CD8-positive, alpha-beta memory T cell (primary cell): Measurements from ENCODE around the gene FAM222A. TPM values are rescaled to one million over a fixed set of nuclear protein-coding genes. Genes with fewer than 3 reads are reported as not detected.

Experiments
- CTCF ChIA-PET: fragments of 350-600 bp; sonication (Branson Sonifier 250); formaldehyde crosslinking; loops from one replicate; lab custom pipeline; 2021; ENCODE audit warnings: antibody characterized with exemption; lab: Charles Lee
- POLR2A ChIA-PET: fragments of 350-600 bp; sonication (Branson Sonifier 250); formaldehyde crosslinking; loops from one replicate; lab custom pipeline; 2021; ENCODE audit warnings: antibody characterized with exemption; lab: Charles Lee
- DNase-seq, 5 donors: peaks; one replicate each; pipeline versions ENCODE4 v3.0.0 to v3.0.0-alpha.2; 2020 to 2022; ENCODE audit warnings: mixed read lengths in 1 of 5
- H3K27ac ChIP-seq: one replicate; pipeline ENCODE4 v1.7.0; 2013; ENCODE audit warnings: low read depth, mild to moderate bottlenecking, low read length, moderate library complexity
- H3K27me3 ChIP-seq: 2 replicates; pipeline ENCODE4 v1.7.0; 2013; ENCODE audit warnings: low read length, mild to moderate bottlenecking; ENCODE audit not compliant: insufficient read depth, poor library complexity, severe bottlenecking
- H3K36me3 ChIP-seq: 2 replicates; pipeline ENCODE4 v1.7.0; 2013; ENCODE audit warnings: mild to moderate bottlenecking, low read length, moderate library complexity; ENCODE audit not compliant: insufficient read depth
- H3K4me1 ChIP-seq: 2 replicates; pipeline ENCODE4 v1.7.0; 2013; ENCODE audit warnings: mild to moderate bottlenecking, low read length, moderate library complexity; ENCODE audit not compliant: insufficient read depth
- H3K4me3 ChIP-seq: 2 replicates; pipeline ENCODE4 v1.7.0; 2013; ENCODE audit warnings: mild to moderate bottlenecking, low read length
- H3K9me3 ChIP-seq: 2 replicates; pipeline ENCODE4 v1.7.0; 2013; ENCODE audit warnings: mild to moderate bottlenecking, low read length
- H3K27ac Mint-ChIP-seq, 8 donors: one replicate each; pipeline ENCODE4 v1.8.0; 2020 to 2021; ENCODE audit warnings: mixed read lengths in 8 of 8, mild to moderate bottlenecking in 6 of 8, inconsistent platforms in 3 of 8, moderate library complexity in 3 of 8
- H3K27me3 Mint-ChIP-seq, 2 donors: one replicate each; pipeline ENCODE4 v1.8.0; 2020 to 2021; ENCODE audit warnings: mixed read lengths in 2 of 2, mild to moderate bottlenecking in 1 of 2, moderate library complexity in 1 of 2
- H3K36me3 Mint-ChIP-seq, 3 donors: one replicate each; pipeline ENCODE4 v1.8.0; 2020 to 2021; ENCODE audit warnings: mixed read lengths in 3 of 3, inconsistent platforms in 1 of 3, mild to moderate bottlenecking in 1 of 3
- H3K4me1 Mint-ChIP-seq, 3 donors: one replicate each; pipeline ENCODE4 v1.8.0; 2020 to 2021; ENCODE audit warnings: mixed read lengths in 3 of 3, inconsistent platforms in 1 of 3, mild to moderate bottlenecking in 1 of 3
- H3K4me3 Mint-ChIP-seq, 7 donors: one replicate each; pipeline ENCODE4 v1.8.0; 2020 to 2021; ENCODE audit warnings: mixed read lengths in 7 of 7, mild to moderate bottlenecking in 6 of 7, moderate library complexity in 4 of 7, inconsistent platforms in 2 of 7
- H3K9me3 Mint-ChIP-seq, 5 donors: one replicate each; pipeline ENCODE4 v1.8.0; 2020 to 2022; ENCODE audit warnings: mixed read lengths in 5 of 5, mild to moderate bottlenecking in 3 of 5, moderate library complexity in 2 of 5, inconsistent platforms in 1 of 5
- polyA plus RNA-seq: library from polyadenylated mRNA; unstranded; fragments of 300-500 nt; fragmentation: Illumina TruSeq; gene quantifications from one replicate; pipeline ENCODE4 v1.2.3, GENCODE V29; 2021
- total RNA-seq, 2 experiments: library from RNA; stranded (reverse); gene quantifications; one replicate each; pipeline ENCODE4 v1.2.3, GENCODE V29; 2021

The FAM222A gene
- total and polyA plus RNA-seq, 3 experiments from 2014 or later: 0.32 to 3.0 (median 2.0) TPM

DNA sequence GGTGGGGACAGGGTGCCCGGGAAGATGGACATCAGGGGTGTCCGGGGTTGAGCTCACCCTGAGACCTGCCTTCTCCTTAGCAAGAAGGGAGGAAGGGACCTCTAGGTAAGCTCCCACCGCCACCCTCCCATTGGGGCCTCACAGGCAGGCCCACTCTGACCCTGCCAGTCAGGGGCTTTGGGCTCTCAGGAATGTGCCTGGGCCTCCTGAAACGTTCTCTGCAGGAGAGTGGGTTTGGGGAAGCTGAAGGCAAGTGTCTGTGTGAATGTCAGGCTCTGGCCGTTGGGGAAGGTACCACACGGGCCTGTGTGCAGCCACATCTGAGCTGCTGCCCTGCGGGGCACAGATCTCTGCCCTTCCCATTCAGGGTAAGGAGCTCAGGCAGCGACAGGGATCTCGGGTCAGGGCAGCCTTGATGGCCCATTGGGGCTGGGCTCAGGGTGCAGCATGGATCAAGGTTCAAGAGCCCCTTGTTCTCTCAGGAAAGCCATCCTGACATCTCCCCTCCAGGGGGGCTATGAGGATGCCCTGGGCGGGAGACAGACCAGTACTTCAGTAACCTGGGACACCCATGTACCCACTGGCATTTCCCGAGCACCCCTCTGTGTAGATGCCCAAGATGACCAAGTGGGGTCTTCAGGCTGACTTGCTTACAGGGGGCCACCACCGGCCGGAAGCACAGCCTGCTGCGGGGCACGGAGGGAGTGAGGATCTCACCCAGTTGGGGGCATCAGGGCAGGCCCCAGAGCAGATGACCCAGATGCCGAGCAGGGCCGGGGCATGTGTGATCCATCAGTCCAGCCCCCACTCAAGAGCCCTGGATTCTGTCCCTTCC is 29.7 kb downstream of the FAM222A start:
- Histone ChIP-seq H3K4me3 (no peak overlapping the region), H3K27me3 (no peaks in the 10 kb centered on the region), H3K9me3 (no peaks in the 10 kb centered on the region), H3K36me3 (no peaks in the 10 kb centered on the region), H3K4me1 (no peaks in the 10 kb centered on the region), H3K27ac (no peak overlapping the region)
- POLR2A ChIA-PET: no interaction called here
- Mint-ChIP-seq H3K36me3 (no peaks in the 10 kb centered on the region), H3K27ac (no peak overlapping the region), H3K9me3 (no peaks in the 10 kb centered on the region), H3K27me3 (peaks cover 5 to 8% of the 10 kb centered on the region in 2 donors), H3K4me1 (no peaks in the 10 kb centered on the region), H3K4me3 (no peak overlapping the region)
- CTCF ChIA-PET: no interaction called here
- peak in 1 of 5 donors; percentile 33 for DNase-seq

DNA sequence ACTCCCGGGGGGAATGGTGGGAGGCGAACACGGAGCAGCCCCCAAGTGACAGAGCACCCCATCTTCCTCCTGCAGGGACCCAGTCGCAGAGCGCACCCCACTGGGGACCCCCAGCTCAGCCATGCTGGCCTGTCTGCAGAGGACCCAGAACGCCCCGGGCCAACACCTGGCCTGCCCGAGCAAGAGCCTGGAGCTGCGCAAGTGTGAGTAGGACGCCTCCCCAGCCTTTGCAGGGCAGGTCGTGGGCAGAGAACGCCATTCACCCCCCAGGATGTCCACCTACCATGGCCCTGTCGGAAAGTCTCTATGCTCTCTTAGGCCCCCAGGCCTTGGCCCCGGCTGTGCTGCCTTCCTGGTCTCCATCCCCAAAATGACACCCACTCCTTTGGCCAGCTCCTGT is 30.4 kb downstream of the FAM222A start:
- Mint-ChIP-seq H3K4me1 (no peaks in the 10 kb centered on the region), H3K27me3 (peaks cover 5 to 8% of the 10 kb centered on the region in 2 donors), H3K27ac (no peak overlapping the region), H3K4me3 (no peak overlapping the region), H3K9me3 (no peaks in the 10 kb centered on the region), H3K36me3 (no peaks in the 10 kb centered on the region)
- no peak overlapping the region for H3K4me3 ChIP-seq
- CTCF ChIA-PET: no interaction called here
- DNase-seq: peak in 1 of 5 donors; percentile 17
- no peaks in the 10 kb centered on the region for H3K4me1 ChIP-seq
- H3K9me3 ChIP-seq: no peaks in the 10 kb centered on the region
- no peaks in the 10 kb centered on the region for H3K27me3 ChIP-seq
- no peak overlapping the region for H3K27ac ChIP-seq
- H3K36me3 ChIP-seq: no peaks in the 10 kb centered on the region
- POLR2A ChIA-PET: no interaction called here

DNA sequence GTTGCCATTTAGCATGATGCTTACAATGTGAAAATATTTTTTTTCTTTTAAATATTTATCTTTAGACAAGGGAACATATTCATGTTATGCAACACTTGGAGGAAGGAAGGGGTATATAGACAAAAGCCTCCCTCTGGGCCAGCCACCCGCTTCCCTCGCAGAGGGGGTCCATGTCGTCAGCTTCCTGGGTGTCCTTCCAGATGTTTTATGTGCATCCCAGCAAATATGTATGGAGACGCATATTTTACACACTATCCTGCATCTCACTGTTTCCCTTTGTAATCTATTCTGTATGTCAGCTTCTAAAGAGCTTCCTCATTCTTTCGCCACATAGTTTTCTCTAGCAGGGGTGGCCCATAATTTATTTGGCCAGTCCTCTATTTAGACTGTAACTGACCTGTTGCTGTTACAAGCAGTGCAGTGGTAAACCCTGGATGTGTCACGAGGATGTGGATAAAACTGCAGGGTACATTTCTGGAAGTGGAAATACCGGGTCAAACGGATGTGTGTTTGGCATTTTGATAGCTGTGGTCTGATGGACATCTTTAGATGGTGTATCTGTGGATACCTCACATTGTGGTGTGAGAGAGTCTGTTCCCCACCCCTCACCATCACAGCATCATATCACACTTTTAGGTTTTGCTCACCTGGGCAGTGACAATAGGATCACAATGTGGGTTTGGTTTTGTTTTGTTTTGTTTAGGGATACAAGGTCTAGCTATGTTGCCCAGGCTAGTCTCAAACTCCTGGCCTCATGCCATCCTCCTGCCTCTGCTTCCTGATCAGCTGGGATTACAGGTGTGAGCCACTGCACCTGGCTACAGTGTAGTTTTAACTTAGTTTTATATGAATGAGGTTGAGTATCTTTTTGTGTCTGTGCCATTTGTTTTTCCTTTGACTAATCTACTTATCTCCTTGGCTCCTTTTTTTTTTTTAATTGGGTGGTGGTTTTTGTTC is 31.6 kb downstream of the FAM222A start:
- POLR2A ChIA-PET: no interaction called here
- no peaks in the 10 kb centered on the region for H3K9me3 Mint-ChIP-seq
- peak in 1 of 5 donors; percentile 24 for DNase-seq

DNA sequence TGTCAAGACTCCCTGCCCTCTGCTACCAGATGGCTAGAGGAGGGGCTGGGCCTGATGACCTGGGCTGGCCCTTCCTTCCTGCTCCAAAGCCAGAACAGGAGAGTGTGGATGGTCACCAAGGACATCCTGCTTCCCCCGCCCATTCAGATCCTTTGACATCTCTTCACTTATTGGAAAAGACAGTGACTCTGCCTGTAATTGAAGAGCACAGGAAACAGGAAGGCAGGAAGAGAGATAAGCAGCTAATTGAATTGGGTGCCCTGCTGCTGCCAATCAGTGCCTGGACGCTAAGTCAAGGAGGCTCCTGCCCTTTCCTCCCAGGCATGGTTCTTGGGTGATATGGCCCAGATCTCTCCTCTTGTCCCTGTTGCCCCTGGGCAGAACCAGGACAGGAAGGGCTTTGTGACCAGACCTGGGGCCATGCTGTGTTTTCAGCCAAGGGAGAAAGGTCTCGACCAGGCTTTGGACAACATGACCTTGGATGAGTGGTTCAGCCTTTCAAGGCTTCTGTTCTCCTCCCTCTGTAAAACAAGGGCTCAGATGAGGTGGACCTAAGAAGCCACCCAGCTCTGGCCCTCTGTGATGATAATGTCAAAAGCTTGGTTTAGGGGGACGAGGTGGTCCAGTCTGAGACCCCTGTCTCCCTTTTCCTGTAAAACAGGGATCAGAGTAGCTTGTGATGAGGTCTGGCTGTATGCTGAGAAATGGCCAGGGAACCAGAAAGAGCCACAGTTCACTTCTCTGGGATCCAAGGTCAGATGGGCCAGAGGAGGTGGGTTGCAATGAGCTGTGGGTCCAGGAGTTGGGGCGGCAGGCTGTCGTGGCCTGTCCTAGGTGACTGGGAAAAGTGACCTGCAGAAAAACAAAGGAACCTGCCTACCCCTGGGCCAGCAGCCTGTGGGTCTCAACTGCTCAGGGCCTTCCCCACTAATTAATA is 38.8 kb downstream of the FAM222A start:
- Mint-ChIP-seq H3K9me3 (peaks cover 10 to 20% (median 19%) of the 10 kb centered on the region in 5 donors), H3K27me3 (peaks cover 9 to 21% of the 10 kb centered on the region in 2 donors), H3K27ac (no peak overlapping the region), H3K4me3 (no peak overlapping the region), H3K36me3 (peaks cover 0 to 20% (median 0%) of the 10 kb centered on the region in 3 donors), H3K4me1 (no peaks in the 10 kb centered on the region)
- Histone ChIP-seq H3K4me3 (no peak overlapping the region), H3K36me3 (no peaks in the 10 kb centered on the region), H3K27me3 (no peaks in the 10 kb centered on the region), H3K9me3 (peaks cover 6% of the 10 kb centered on the region), H3K27ac (no peak overlapping the region), H3K4me1 (no peaks in the 10 kb centered on the region)
- DNase-seq: peak in 1 of 5 donors; percentile 22
- ChIA-PET POLR2A (no interaction called here), CTCF (no interaction called here)

More for the DNA sequence above, 31.6 kb downstream of the FAM222A start:
- H3K27ac ChIP-seq: no peak overlapping the region
- CTCF ChIA-PET: no interaction called here
- Mint-ChIP-seq H3K27ac (peak overlapping the region in 2 of 8 donors; percentile 26 to 40), H3K4me3 (no peak overlapping the region), H3K27me3 (peaks cover 5 to 7% of the 10 kb centered on the region in 2 donors), H3K4me1 (no peaks in the 10 kb centered on the region), H3K36me3 (no peaks in the 10 kb centered on the region)
- H3K4me1 ChIP-seq: no peaks in the 10 kb centered on the region
- H3K36me3 ChIP-seq: no peaks in the 10 kb centered on the region
- no peaks in the 10 kb centered on the region for H3K27me3 ChIP-seq
- H3K9me3 ChIP-seq: no peaks in the 10 kb centered on the region
- H3K4me3 ChIP-seq: no peak overlapping the region

DNA sequence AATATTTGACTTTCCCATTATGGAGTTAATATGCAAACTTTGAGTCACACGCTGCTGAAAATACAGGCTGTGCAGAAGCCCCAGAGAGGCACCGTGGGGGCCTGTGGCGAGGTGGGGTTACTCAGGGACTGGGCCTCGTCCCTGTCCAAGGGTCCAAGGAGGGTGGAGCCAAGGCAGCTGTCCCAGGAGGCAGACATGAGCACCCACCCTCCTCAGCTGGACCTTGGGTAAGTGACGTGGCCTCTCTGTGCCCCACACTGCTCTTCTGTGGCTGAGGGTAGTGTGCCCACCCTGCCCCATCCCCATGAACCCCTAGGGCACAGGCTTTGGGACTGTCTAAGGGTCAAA is 39.4 kb downstream of the FAM222A start:
- peaks cover 10 to 21% (median 19%) of the 10 kb centered on the region in 5 donors for H3K9me3 Mint-ChIP-seq
- H3K4me3 ChIP-seq: no peak overlapping the region
- H3K27me3 Mint-ChIP-seq: peaks cover 13 to 27% of the 10 kb centered on the region in 2 donors
- DNase-seq: peak in 1 of 5 donors; percentile 28
- H3K36me3 Mint-ChIP-seq: peaks cover 0 to 25% (median 0%) of the 10 kb centered on the region in 3 donors
- ChIA-PET POLR2A (no interaction called here), CTCF (no interaction called here)
- no peaks in the 10 kb centered on the region for H3K4me1 Mint-ChIP-seq
- H3K27me3 ChIP-seq: no peaks in the 10 kb centered on the region
- H3K4me1 ChIP-seq: no peaks in the 10 kb centered on the region
- no peak overlapping the region for H3K4me3 Mint-ChIP-seq
- H3K9me3 ChIP-seq: peaks cover 6% of the 10 kb centered on the region
- no peak overlapping the region for H3K27ac Mint-ChIP-seq
- H3K36me3 ChIP-seq: no peaks in the 10 kb centered on the region
- H3K27ac ChIP-seq: no peak overlapping the region

DNA sequence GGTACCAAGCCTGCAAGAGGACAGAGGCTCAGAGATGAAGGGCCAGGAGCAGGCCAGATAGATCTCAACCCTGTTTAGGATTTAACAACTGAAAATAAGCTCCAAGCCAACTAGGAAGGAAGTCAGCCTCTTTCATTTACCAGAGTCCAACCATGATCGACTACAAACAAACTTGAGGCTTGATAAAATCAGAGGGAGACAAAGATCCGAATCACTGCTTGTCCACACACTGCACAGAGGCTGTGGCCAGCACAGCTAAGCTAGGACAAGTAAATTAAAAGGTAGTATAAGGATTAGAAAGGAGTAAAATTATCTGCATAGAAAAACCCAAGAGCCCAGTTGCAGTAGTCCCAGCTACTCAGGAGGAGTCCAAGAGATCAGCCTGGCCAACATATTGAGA is 40.3 kb downstream of the FAM222A start:
- no peak overlapping the region for H3K27ac ChIP-seq
- no peak for DNase-seq
- ChIA-PET CTCF (no interaction called here), POLR2A (no interaction called here)
- Mint-ChIP-seq H3K4me3 (no peak overlapping the region), H3K9me3 (peaks cover 10 to 21% (median 19%) of the 10 kb centered on the region in 5 donors), H3K27me3 (peaks cover 13 to 27% of the 10 kb centered on the region in 2 donors), H3K36me3 (peaks cover 0 to 25% (median 0%) of the 10 kb centered on the region in 3 donors), H3K4me1 (no peaks in the 10 kb centered on the region), H3K27ac (no peak overlapping the region)
- H3K4me3 ChIP-seq: no peak overlapping the region
- H3K4me1 ChIP-seq: no peaks in the 10 kb centered on the region
- no peaks in the 10 kb centered on the region for H3K27me3 ChIP-seq
- peaks cover 6% of the 10 kb centered on the region for H3K9me3 ChIP-seq
- H3K36me3 ChIP-seq: no peaks in the 10 kb centered on the region

DNA sequence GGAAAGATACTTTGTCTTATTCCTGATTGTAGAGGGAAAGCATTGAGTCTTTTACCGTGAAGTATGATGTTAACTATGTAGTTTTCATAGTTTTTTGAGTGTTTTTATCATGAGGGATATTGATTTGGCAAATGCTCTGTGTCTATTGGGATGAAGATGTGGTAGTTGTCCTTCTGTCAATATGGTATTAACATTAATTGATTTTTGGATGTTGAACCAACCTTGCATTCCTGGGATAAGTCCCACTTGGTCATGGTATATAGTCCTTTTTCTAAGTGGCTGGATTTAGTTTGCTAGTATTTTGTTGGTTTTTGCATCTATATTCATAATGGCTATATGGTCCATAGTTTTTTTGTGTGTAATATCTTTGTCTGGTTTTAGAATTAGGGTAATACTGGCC is 42.8 kb downstream of the FAM222A start:
- Histone ChIP-seq H3K36me3 (no peaks in the 10 kb centered on the region), H3K9me3 (peaks cover 6% of the 10 kb centered on the region), H3K27me3 (no peaks in the 10 kb centered on the region), H3K4me1 (no peaks in the 10 kb centered on the region), H3K27ac (no peak overlapping the region), H3K4me3 (no peak overlapping the region)
- no peak overlapping the region for H3K27ac Mint-ChIP-seq
- H3K4me1 Mint-ChIP-seq: no peaks in the 10 kb centered on the region
- DNase-seq: no peak
- H3K4me3 Mint-ChIP-seq: no peak overlapping the region
- peaks cover 0 to 25% (median 0%) of the 10 kb centered on the region in 3 donors for H3K36me3 Mint-ChIP-seq
- H3K27me3 Mint-ChIP-seq: peaks cover 13 to 27% of the 10 kb centered on the region in 2 donors
- POLR2A ChIA-PET: no interaction called here
- peaks cover 10 to 21% (median 19%) of the 10 kb centered on the region in 5 donors for H3K9me3 Mint-ChIP-seq
- CTCF ChIA-PET: no interaction called here
